ENCODE measurements around the gene COQ2.

GRCh38 chr4:83284193-83285054 is at the start of gene COQ2:
- TF ChIP-seq POLR2A (IDR thresholded peaks at IDR 0.05) (peak; percentile 50 to 75), CTCF (IDR thresholded peaks at IDR 0.05) (peak in 2 of 4 experiments; percentile 11 to 34), EP300 (IDR thresholded peaks at IDR 0.05) (no peak)

Measured in sigmoid colon (tissue), 4 donors.